ENCODE data around the gene TESK1.
A peak's percentile ranks its signal among the peaks of the same experiment; 100 is the strongest.
"Not testable (repeated sequence)": the region's sequence is repeated elsewhere in the genome, so short reads cannot be mapped to it uniquely, and the experiment has no call there.

Gene TESK1

GRCh38 chr9:35604578-35605350 is at the start of gene TESK1:
TSS of gene TESK1 (plus strand) at chr9:35605262. CDS start at chr9:35605620, 358 bp downstream.
- peak; percentile 66 to 87 (median 71) for DNase-seq

GRCh38 chr9:35555881-35556280 is 49.2 kb upstream of the TESK1 start:
- DNase-seq = no peak

GRCh38 chr9:35556776-35557175 is 48.3 kb upstream of the TESK1 start:
- DNase-seq = no peak

- no peak for DNase-seq
Observed at GRCh38 chr9:35557320-35557719, 47.7 kb upstream of the TESK1 start.

GRCh38 chr9:35558185-35558584 is 46.9 kb upstream of the TESK1 start:
- DNase-seq = no peak

- no peak for DNase-seq
Observed at GRCh38 chr9:35559792-35560530, 45.1 kb upstream of the TESK1 start.

GRCh38 chr9:35560625-35561337 is 44.3 kb upstream of the TESK1 start:
- DNase-seq = no peak

- no peak for DNase-seq
Observed at GRCh38 chr9:35561468-35562261, 43.4 kb upstream of the TESK1 start.

GRCh38 chr9:35562895-35563780 is 41.9 kb upstream of the TESK1 start:
- peak in 1 of 3 donors; percentile 17 for DNase-seq

GRCh38 chr9:35563791-35564197 is 41.3 kb upstream of the TESK1 start:
- DNase-seq = peak in 1 of 3 donors; percentile 17

- no peak for DNase-seq
Observed at GRCh38 chr9:35564658-35565061, 40.4 kb upstream of the TESK1 start.

- DNase-seq = peak in 1 of 3 donors; percentile 17
Observed at GRCh38 chr9:35566417-35566816, 38.6 kb upstream of the TESK1 start.

GRCh38 chr9:35568196-35568595 is 36.9 kb upstream of the TESK1 start:
- DNase-seq = no peak

GRCh38 chr9:35569206-35569605 is 35.9 kb upstream of the TESK1 start:
- peak in 1 of 3 donors; percentile 46 for DNase-seq

- no peak for DNase-seq
Observed at GRCh38 chr9:35570709-35571504, 34.2 kb upstream of the TESK1 start.

GRCh38 chr9:35574578-35575122 is 30.4 kb upstream of the TESK1 start:
- DNase-seq = no peak

GRCh38 chr9:35575478-35575877 is 29.6 kb upstream of the TESK1 start:
- no peak for DNase-seq

- DNase-seq = no peak
Observed at GRCh38 chr9:35577486-35577885, 27.6 kb upstream of the TESK1 start.

GRCh38 chr9:35579130-35579529 is 25.9 kb upstream of the TESK1 start:
- peak; percentile 64 to 84 (median 78) for DNase-seq

GRCh38 chr9:35579659-35580227 is 25.3 kb upstream of the TESK1 start:
- DNase-seq = not testable (repeated sequence)

Data from suppressor macrophage treated with lipopolysaccharide for 1 hour (primary cell).